Adrenal gland (tissue), 12 donors: ENCODE results near the gene DMRT3. TPM values are rescaled to one million over a fixed set of nuclear protein-coding genes. Genes with fewer than 3 reads are reported as not detected.

Experiments used
- DNase-seq, 7 donors: peaks; one replicate each; pipeline ENCODE4 v3.0.0-alpha.2; 2019 to 2020
- H3K27ac ChIP-seq, 5 donors: fragments of 200-600 bp; sonication (generic) in 4 of 5; 1 replicate in 3 of 5; 2 replicates in 2 of 5; pipeline versions ENCODE4 v1.5.1 to v1.8.0; 2016 to 2020; ENCODE audit warnings: mild to moderate bottlenecking in 1 of 5
- H3K27me3 ChIP-seq: fragments of 200-600 bp; 2 replicates; pipeline ENCODE4 v1.8.0; 2021
- H3K36me3 ChIP-seq, 2 donors: fragments of 200-600 bp; replicated peaks in 1 of 2; 1 replicate in 1 of 2; 2 replicates in 1 of 2; pipeline versions ENCODE4 v1.5.1 to v1.8.0; 2018 to 2022
- H3K4me1 ChIP-seq, 2 donors: fragments of 200-600 bp; replicated peaks in 1 of 2; 1 replicate in 1 of 2; 2 replicates in 1 of 2; pipeline versions ENCODE4 v1.5.1 to v1.8.0; 2018 to 2021
- H3K4me3 ChIP-seq, 4 donors: fragments of 200-600 bp; sonication (generic) in 3 of 4; one replicate each; pipeline ENCODE4 v1.5.1; 2016 to 2018
- H3K9me3 ChIP-seq, 3 donors: fragments of 200-600 bp; sonication (generic) in 1 of 3; replicated peaks in 1 of 3; 1 replicate in 2 of 3; 2 replicates in 1 of 3; pipeline versions ENCODE4 v1.5.1 to v1.8.0; 2016 to 2021
- POLR2A ChIP-seq, 2 donors: fragments of 450-650 bp; IDR thresholded peaks; one replicate each; pipeline ENCODE4 v1.6.1; 2017; ENCODE audit warnings: antibody characterized with exemption in 2 of 2, mild to moderate bottlenecking in 2 of 2, moderate library complexity in 1 of 2
- WGBS, 4 donors: extraction: QIAGEN DNeasy Blood & Tissue Kit in 2 of 4; methylation state at CpG; one replicate each; pipeline versions ENCODE4 v1.1.5 to v1.1.7; 2013 to 2017; 5-methylcytosine and 5-hydroxymethylcytosine counted together
- intact Hi-C, 2 donors: fragments of 100-400 bp; cut with DNase I; formaldehyde crosslinking; loops; one replicate each; pipeline versions ENCODE4 v1.14.1 to v1.15.0; 2022 to 2023
- polyA plus RNA-seq, 3 donors: library from polyadenylated mRNA; stranded (reverse); fragments of 200-250 nt in 2 of 3; fragments of 350-450 nt in 1 of 3; fragmentation: Illumina TruSeq in 1 of 3; extraction: RNeasy Lipid Tissue Mini Kit (QIAGEN cat#74804) in 1 of 3; gene quantifications; one replicate each; pipeline ENCODE4 v1.2.3, GENCODE V29; 2013 to 2014
- total RNA-seq, 9 donors: library from RNA; depleted of rRNA in 4 of 9; stranded (reverse); fragments of >200 nt in 4 of 9; fragments of 120-200 nt in 1 of 9; fragmentation: NEBNext Ultra II Directional in 1 of 9; extraction: Animal tissue kit (Norgen Biotek cat#: 25700) in 1 of 9; gene quantifications; one replicate each; pipeline versions ENCODE4 v1.1.0 to v1.2.4, GENCODE V29; 2013 to 2023
- TF ChIP-seq, protein P1 (sequence below), 6 experiments: fragments of 450-650 bp in 4 of 6; fragments of 200-600 bp in 2 of 6; sonication (generic) in 1 of 6; IDR thresholded peaks; 1 replicate in 5 of 6; 2 replicates in 1 of 6; pipeline versions ENCODE4 v1.5.1 to v1.8.0; 2016 to 2021; ENCODE audit warnings: antibody characterized with exemption in 6 of 6, mild to moderate bottlenecking in 2 of 6, moderate library complexity in 1 of 6
- donor health status: healthy with polysubstance abuse.
- donor health status: Bipolar disorder and iron deficiency.
- donor health status: DM: yes; HTN: yes; CAD: no.
- donor health status: DM: no; HTN: no; CAD: no.
- donor health status: DM: no; HTN: no; CAD: no.
- donor health status: DM: yes; HTN: yes; CAD: no.

DMRT3 gene
- total and polyA plus RNA-seq, 12 donors, result 0.07 TPM; not detected in 11

DNA sequence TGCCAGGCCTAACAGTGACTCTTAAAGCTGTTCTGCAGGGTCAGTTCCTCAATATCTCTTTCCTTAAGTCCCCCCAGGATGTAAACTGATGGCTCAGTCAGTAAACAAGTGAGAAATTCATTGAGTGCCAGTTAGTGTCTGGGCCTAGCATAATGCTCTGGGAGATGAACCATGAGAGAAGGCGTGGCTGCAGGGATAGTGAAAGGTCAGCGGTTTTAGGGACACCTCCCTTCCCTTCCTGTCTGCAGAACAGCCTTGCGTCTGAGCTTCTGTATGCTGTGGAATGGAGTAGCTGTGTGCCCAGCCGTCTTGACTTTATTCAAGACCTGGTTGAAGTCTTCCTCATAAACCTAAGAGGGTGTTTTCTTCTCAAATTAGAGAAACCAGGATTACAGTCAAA lies 46.7 kb upstream of the DMRT3 start:
- H3K9me3 ChIP-seq, result no peaks in the 10 kb centered on the region
- intact Hi-C loops, result no loop called here
- H3K27ac ChIP-seq, result no peak overlapping the region
- no peak overlapping the region for H3K4me3 ChIP-seq
- peaks cover 3% of the 10 kb centered on the region for H3K27me3 ChIP-seq
- WGBS, 4 donors, result 69 to 82% (median 77%) methylated on average over 4 of the region's 4 CpGs
- DNase-seq, result no peak
- no peaks in the 10 kb centered on the region for H3K36me3 ChIP-seq
- no peaks in the 10 kb centered on the region for H3K4me1 ChIP-seq
- no peak for TF ChIP-seq POLR2A (IDR thresholded peaks at IDR 0.05)
- TF ChIP-seq, protein P1, sequence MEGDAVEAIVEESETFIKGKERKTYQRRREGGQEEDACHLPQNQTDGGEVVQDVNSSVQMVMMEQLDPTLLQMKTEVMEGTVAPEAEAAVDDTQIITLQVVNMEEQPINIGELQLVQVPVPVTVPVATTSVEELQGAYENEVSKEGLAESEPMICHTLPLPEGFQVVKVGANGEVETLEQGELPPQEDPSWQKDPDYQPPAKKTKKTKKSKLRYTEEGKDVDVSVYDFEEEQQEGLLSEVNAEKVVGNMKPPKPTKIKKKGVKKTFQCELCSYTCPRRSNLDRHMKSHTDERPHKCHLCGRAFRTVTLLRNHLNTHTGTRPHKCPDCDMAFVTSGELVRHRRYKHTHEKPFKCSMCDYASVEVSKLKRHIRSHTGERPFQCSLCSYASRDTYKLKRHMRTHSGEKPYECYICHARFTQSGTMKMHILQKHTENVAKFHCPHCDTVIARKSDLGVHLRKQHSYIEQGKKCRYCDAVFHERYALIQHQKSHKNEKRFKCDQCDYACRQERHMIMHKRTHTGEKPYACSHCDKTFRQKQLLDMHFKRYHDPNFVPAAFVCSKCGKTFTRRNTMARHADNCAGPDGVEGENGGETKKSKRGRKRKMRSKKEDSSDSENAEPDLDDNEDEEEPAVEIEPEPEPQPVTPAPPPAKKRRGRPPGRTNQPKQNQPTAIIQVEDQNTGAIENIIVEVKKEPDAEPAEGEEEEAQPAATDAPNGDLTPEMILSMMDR (IDR thresholded peaks at IDR 0.05), result no peak

DNA sequence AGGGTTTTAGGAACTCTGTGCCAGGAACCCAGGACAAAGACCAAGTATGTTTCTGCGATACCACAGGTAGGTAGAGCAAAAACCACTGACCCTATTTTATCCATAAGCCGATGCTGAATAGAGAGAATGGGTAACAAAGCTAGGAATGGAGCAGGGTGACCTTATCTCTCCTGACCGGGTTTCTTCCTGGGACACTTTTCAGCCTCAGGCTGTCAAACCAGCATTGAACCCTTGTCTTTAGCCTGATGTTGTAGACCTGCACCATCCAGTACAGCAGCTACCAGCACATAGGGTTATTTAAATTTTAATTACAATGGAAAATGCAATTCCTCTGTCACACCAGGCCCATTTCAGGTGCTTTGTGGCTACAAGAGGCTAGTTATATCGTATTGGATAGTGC lies 43.1 kb upstream of the DMRT3 start:
- Histone ChIP-seq H3K9me3 (no peaks in the 10 kb centered on the region), H3K27ac (no peak overlapping the region), H3K4me1 (no peaks in the 10 kb centered on the region), H3K27me3 (peaks cover 4% of the 10 kb centered on the region), H3K4me3 (no peak overlapping the region), H3K36me3 (no peaks in the 10 kb centered on the region)
- TF ChIP-seq POLR2A (IDR thresholded peaks at IDR 0.05), result no peak
- TF ChIP-seq, protein P1 (IDR thresholded peaks at IDR 0.05), result no peak
- DNase-seq, result no peak
- WGBS, 4 donors, result 74 to 82% (median 75%) methylated on average over 4 of the region's 4 CpGs
- intact Hi-C loops, result no loop called here

DNA sequence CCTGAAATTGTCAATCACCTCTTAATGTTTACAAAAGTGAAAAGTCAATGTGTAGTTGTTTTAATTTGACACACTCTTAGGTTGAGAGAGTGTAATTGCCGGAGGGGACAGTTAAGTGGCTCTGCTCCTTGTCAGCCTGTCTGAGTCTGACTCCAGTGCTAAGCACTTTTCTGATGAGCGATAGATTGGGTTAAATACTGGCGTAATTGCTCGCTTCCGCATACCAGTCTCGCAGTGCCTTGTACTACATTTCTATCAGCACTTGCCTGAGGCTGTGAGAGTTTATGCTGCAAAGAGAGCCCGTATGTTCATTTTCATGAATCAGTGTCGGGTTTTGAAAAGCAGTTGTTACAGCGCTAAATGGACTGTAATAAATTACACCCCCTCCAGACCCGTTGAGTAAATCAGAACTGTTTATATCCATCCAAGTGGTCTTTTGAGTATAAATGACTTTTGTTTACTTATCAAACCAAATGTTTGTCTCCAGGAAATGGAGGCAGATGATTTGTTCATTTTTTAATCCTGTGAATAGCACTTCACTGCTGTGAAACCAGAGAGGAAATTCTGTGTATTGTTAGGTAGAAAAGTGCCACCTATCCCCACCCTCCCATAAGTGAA lies 41.0 kb upstream of the DMRT3 start:
- TF ChIP-seq, protein P1 (IDR thresholded peaks at IDR 0.05), result no peak
- no peak for TF ChIP-seq POLR2A (IDR thresholded peaks at IDR 0.05)
- WGBS, 4 donors, result 25 to 39% (median 27%) methylated on average over 10 of the region's 10 CpGs
- no peaks in the 10 kb centered on the region for H3K4me1 ChIP-seq
- H3K36me3 ChIP-seq, result no peaks in the 10 kb centered on the region
- intact Hi-C loops, result no loop called here
- H3K4me3 ChIP-seq, result no peak overlapping the region
- peaks cover 15% of the 10 kb centered on the region for H3K27me3 ChIP-seq
- DNase-seq, result no peak
- H3K9me3 ChIP-seq, result no peaks in the 10 kb centered on the region
- H3K27ac ChIP-seq, result no peak overlapping the region

DNA sequence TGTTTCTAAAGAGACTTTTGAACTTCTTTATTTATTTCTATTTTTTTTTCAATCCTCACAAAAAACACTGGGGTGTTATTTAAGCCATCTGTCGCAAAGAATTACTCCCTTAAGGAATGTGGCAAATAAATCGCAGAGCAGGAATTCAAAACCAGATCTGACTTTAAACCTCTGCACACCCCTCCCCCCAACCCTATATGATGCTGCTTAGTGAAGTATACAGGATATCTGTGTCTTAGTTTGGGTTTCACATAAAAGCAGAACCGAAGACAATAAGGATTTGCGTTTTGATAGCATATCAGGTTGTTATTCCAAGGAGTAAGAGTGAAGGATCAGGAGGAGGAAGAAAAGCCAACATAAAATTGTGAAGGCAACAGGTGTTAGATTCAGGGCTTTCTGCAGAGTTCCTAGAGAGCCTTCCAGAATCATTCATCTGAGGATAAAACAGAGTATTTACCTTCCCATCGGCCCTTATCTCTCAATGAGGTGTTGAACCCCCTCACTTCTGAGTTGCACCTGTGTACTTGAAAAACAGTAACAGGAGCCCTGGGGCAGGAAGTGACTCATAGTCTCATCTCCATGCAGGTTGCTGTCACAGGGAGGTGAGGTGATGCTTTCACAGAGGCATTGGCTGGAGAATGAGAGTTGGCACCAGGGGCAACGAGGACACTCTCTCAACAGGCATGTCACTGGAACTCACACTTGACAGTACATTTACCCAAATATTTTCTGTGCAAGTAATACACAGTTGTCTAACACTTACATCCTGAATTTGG lies 33.5 kb upstream of the DMRT3 start:
- Histone ChIP-seq H3K4me3 (no peak overlapping the region), H3K4me1 (no peaks in the 10 kb centered on the region), H3K9me3 (no peaks in the 10 kb centered on the region), H3K27ac (no peak overlapping the region), H3K27me3 (peaks cover 28% of the 10 kb centered on the region), H3K36me3 (no peaks in the 10 kb centered on the region)
- TF ChIP-seq POLR2A (IDR thresholded peaks at IDR 0.05), result no peak
- TF ChIP-seq, protein P1 (IDR thresholded peaks at IDR 0.05), result no peak
- intact Hi-C loops, result no loop called here
- 40 to 53% (median 47%) methylated on average over 6 of the region's 6 CpGs for WGBS, 4 donors
- no peak for DNase-seq
